GM12864 (cell line): Measurements from ENCODE around the gene CERS1.
"Not testable (repeated sequence)": the region's sequence is repeated elsewhere in the genome, so short reads cannot be mapped to it uniquely, and the experiment has no call there.

Experiments used
- DNase-seq: peaks from one replicate; pipeline ENCODE4 v3.0.0-alpha.2; 2011; ENCODE audit warnings: low read depth
- H3K4me3 ChIP-seq: 2 replicates; pipeline ENCODE4 v1.5.1; 2011; ENCODE audit warnings: mild to moderate bottlenecking, low read depth, low read length, control low read depth
- CTCF ChIP-seq: IDR thresholded peaks from 2 replicates; pipeline ENCODE4 v1.5.1; 2011; ENCODE audit warnings: low read depth, mild to moderate bottlenecking, moderate library complexity, low read length, control low read depth, inconsistent platforms; ENCODE audit errors: missing control alignments

Gene CERS1

DNA sequence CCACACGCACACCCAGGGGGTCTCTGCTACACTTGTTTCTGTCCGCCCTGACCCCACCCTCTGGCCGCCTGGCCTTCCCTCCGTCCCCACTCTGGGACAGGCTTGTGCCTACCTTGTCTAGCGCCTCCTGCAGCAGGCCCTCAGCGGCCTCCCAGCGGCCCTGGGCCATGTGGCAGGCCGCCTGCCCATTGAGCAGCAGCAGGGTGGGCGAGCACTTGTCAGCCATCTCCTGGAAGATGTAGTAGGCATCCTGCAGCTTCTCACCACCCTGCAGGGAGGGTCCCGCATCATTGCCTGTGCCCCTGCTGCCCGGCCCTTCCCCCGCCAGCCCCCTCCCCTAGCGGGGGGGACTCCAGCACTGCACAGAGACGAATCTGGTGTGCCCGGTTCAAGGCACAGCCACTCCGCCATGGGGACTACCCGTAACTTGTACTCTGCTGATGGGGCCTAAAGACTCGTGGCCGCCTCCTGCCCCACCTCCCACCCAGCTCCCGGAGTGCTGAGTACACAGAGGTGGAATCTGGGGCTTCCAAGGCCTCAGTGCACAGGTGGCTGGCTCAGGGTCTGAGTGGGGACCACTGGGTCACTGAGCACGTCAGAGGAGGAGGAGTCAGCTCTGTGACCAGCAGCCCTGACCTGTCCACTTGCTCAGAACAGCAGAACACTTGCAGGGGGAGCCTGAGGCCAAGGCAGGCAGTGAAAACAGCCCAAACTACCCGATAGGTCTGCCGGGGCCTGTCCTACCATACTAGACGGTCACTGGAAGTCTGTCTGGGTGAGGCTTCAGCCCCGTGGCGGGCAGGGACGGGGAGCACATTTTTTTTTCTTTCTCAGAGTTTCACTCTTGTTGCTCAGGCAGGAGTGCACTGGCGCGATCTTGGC is 7.4 kb upstream of the CERS1 start:
- TF ChIP-seq CTCF: no peak
- no peak for DNase-seq
- H3K4me3 ChIP-seq: no peak overlapping the region

GRCh38 chr19:18902519-18902918 is 6.6 kb upstream of the CERS1 start:
- DNase-seq, H3K4me3 ChIP-seq: not testable (repeated sequence)

DNA sequence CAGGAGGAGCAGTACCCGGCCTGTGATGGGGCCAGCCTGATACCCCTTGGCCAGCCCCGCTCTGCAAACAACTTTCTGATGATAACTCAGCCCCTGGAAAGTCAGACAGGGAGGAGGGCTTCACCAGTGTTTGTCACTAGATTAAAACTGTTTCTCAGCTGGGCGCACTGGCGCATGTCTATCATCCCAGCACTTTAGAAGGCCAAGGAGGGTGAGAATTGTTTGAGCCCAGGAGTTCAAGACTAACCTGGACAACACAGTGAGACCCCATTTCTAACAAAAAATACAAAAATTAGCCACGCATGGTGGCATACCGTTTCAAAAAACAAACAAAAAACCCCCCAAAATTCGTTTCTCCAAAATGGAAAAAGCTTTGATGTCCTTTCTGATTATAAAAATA is 5.5 kb upstream of the CERS1 start:
- no peak for TF ChIP-seq CTCF
- no peak overlapping the region for H3K4me3 ChIP-seq
- DNase-seq: no peak

DNA sequence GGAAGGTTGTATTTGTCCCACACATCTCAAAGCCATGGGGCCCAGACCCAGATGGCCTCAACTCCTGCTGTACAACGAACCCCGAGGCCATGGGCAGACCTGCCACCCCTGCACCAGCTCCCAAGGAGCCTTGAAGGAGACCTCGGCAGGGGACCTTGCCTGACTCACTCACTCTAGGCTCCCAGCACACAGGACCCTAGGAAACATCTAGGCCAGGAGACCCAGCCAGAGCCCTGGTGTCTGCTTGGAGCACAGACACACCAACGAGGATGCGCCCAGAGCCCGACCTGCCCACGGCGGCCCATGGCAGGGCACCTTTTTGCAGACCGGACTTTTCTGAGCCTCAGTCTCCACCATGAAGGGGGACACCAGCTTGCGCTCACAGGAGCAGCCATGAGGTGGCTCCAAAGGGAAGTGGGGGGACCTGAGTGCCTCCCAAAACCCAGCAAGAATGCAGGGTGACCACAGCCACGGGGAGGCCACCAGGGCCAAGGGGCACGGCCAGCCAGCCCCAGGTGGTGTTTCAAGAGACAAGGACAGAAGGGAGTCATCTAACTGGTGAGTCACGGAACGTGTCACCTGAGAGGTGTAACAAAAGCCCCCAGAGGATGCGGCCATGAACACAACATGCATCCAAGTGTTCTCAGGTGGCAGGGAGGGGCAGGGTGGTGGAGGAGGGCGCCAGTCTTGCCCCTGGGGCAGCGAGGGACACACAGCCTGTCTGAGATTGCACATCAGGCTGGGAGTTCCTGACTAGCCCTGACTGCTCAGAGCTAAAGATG is 4.9 kb upstream of the CERS1 start:
- no peak for DNase-seq
- TF ChIP-seq CTCF: no peak
- H3K4me3 ChIP-seq: no peak overlapping the region

GRCh38 chr19:18899624-18900560 is 3.9 kb upstream of the CERS1 start:
- DNase-seq: no peak
- no peak overlapping the region for H3K4me3 ChIP-seq
- no peak for TF ChIP-seq CTCF

- DNase-seq: no peak
- TF ChIP-seq CTCF: no peak
- no peak overlapping the region for H3K4me3 ChIP-seq
Measured at GRCh38 chr19:18898607-18899408, 2.9 kb upstream of the CERS1 start.
